ENCODE data around the gene CCDC138. TPM values are rescaled to one million over a fixed set of nuclear protein-coding genes. Genes with fewer than 3 reads are reported as not detected.

CCDC138 gene
- total RNA-seq, 2 experiments from 2014 or later: 4.7 to 5.8 TPM

- no peak overlapping the region for H3K4me3 ChIP-seq (ENCODE audit: low read length)
- H3K27me3 ChIP-seq (ENCODE audit: control insufficient read depth in 1 of 2, insufficient read depth in 2 of 2, low read length in 2 of 2): no peaks in the 10 kb centered on the region
- H3K4me1 ChIP-seq (ENCODE audit: insufficient read depth, low read length): no peaks in the 10 kb centered on the region
- DNase-seq (no peak), ATAC-seq (ENCODE audit: poor library complexity) (no peak)
- H3K9me3 ChIP-seq (ENCODE audit: control insufficient read depth in 1 of 2, insufficient read depth in 1 of 2, low read length in 2 of 2): no peaks in the 10 kb centered on the region
- intact Hi-C loops (cut with DNase I, micrococcal nuclease): no loop called here
- CTCF ChIA-PET: no interaction called here
- Mint-ChIP-seq H3K9me3 (no peaks in the 10 kb centered on the region), H3K4me3 (no peak overlapping the region), H3K36me3 (ENCODE audit: low read depth) (peaks cover 56% of the 10 kb centered on the region), H3K27me3 (no peaks in the 10 kb centered on the region), H3K27ac (no peak overlapping the region), H3K4me1 (ENCODE audit: low read depth) (peaks cover 9% of the 10 kb centered on the region)
- H3K27ac ChIP-seq (ENCODE audit: low read depth in 1 of 2, low read length in 2 of 2): no peak overlapping the region
- no peaks in the 10 kb centered on the region for H3K36me3 ChIP-seq (ENCODE audit: insufficient read depth, low read length)
- POLR2A ChIA-PET: no interaction called here
- TF ChIP-seq CTCF (IDR thresholded peaks at IDR 0.05): no peak
Observed at GRCh38 chr2:108920686-108921085, 134.1 kb downstream of the CCDC138 start.

GRCh38 chr2:108921096-108922030 is 134.8 kb downstream of the CCDC138 start:
- intact Hi-C loops (cut with DNase I, micrococcal nuclease): no loop called here
- H3K4me3 Mint-ChIP-seq: no peak overlapping the region

GRCh38 chr2:108922141-108922915 is 135.8 kb downstream of the CCDC138 start:
- CTCF ChIA-PET: no interaction called here
- DNase-seq (peak in 1 of 14 experiments; percentile 7), ATAC-seq (ENCODE audit: poor library complexity) (no peak)
- no peak for TF ChIP-seq CTCF (IDR thresholded peaks at IDR 0.05)
- no peaks in the 10 kb centered on the region for H3K4me1 ChIP-seq (ENCODE audit: insufficient read depth, low read length)
- POLR2A ChIA-PET: no interaction called here
- Mint-ChIP-seq H3K36me3 (ENCODE audit: low read depth) (peaks cover 64% of the 10 kb centered on the region), H3K9me3 (no peaks in the 10 kb centered on the region), H3K4me1 (ENCODE audit: low read depth) (peaks cover 3% of the 10 kb centered on the region), H3K4me3 (no peak overlapping the region), H3K27ac (no peak overlapping the region), H3K27me3 (no peaks in the 10 kb centered on the region)
- intact Hi-C loops (cut with DNase I, micrococcal nuclease): no loop called here
- no peaks in the 10 kb centered on the region for H3K36me3 ChIP-seq (ENCODE audit: insufficient read depth, low read length)
- H3K27ac ChIP-seq (ENCODE audit: low read depth in 1 of 2, low read length in 2 of 2): no peak overlapping the region
- H3K27me3 ChIP-seq (ENCODE audit: control insufficient read depth in 1 of 2, insufficient read depth in 2 of 2, low read length in 2 of 2): no peaks in the 10 kb centered on the region
- H3K4me3 ChIP-seq (ENCODE audit: low read length): no peak overlapping the region
- H3K9me3 ChIP-seq (ENCODE audit: control insufficient read depth in 1 of 2, insufficient read depth in 1 of 2, low read length in 2 of 2): no peaks in the 10 kb centered on the region

More at GRCh38 chr2:108921096-108922030, 134.8 kb downstream of the CCDC138 start:
- H3K4me1 Mint-ChIP-seq (ENCODE audit: low read depth): peaks cover 9% of the 10 kb centered on the region
- no peaks in the 10 kb centered on the region for H3K27me3 Mint-ChIP-seq
- CTCF ChIA-PET: no interaction called here
- H3K4me1 ChIP-seq (ENCODE audit: insufficient read depth, low read length): no peaks in the 10 kb centered on the region
- no peak overlapping the region for H3K4me3 ChIP-seq (ENCODE audit: low read length)
- peaks cover 62% of the 10 kb centered on the region for H3K36me3 Mint-ChIP-seq (ENCODE audit: low read depth)
- no peak for TF ChIP-seq CTCF (IDR thresholded peaks at IDR 0.05)
- ATAC-seq (ENCODE audit: poor library complexity) (no peak), DNase-seq (peak in 1 of 14 experiments; percentile 14)
- POLR2A ChIA-PET: no interaction called here
- no peak overlapping the region for H3K27ac ChIP-seq (ENCODE audit: low read depth in 1 of 2, low read length in 2 of 2)
- no peaks in the 10 kb centered on the region for H3K27me3 ChIP-seq (ENCODE audit: control insufficient read depth in 1 of 2, insufficient read depth in 2 of 2, low read length in 2 of 2)
- no peak overlapping the region for H3K27ac Mint-ChIP-seq
- no peaks in the 10 kb centered on the region for H3K36me3 ChIP-seq (ENCODE audit: insufficient read depth, low read length)
- no peaks in the 10 kb centered on the region for H3K9me3 ChIP-seq (ENCODE audit: control insufficient read depth in 1 of 2, insufficient read depth in 1 of 2, low read length in 2 of 2)
- no peaks in the 10 kb centered on the region for H3K9me3 Mint-ChIP-seq

Data from CD4-positive, alpha-beta T cell (primary cell).